VCaP (cell line): ENCODE data around the gene COPS4.
"Not testable (repeated sequence)": the region's sequence is repeated elsewhere in the genome, so short reads cannot be mapped to it uniquely, and the experiment has no call there.

ENCODE experiments used
- H3K27ac ChIP-seq: fragments of 450-650 bp; 2 replicates; pipeline ENCODE4 v1.5.1; 2017
- TF ChIP-seq, protein P1 (sequence below): fragments of 450-650 bp; conservative IDR thresholded peaks from 2 replicates; pipeline ENCODE4 v1.5.1; 2017; ENCODE audit warnings: mild to moderate bottlenecking, moderate library complexity

COPS4 gene

DNA sequence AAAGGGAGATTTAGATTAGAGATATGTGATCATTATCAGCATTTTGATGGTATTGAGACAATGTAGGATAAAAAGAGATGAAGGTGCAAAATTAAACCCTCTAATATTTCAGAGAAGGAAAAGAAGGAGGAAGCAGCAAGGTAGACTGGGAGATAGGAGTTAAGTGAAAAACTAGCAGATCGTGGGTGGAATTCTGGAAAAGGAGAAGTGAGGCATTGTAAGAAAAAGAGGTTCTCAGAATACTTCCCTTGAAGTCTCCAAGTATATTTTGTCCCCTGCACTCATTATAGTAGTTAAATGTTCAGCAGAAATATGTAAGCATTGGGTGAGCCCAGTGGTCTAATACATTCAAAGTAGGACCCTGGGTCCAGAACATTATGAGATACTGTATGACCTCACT is 30.3 kb downstream of the COPS4 start:
- TF ChIP-seq, protein P1, sequence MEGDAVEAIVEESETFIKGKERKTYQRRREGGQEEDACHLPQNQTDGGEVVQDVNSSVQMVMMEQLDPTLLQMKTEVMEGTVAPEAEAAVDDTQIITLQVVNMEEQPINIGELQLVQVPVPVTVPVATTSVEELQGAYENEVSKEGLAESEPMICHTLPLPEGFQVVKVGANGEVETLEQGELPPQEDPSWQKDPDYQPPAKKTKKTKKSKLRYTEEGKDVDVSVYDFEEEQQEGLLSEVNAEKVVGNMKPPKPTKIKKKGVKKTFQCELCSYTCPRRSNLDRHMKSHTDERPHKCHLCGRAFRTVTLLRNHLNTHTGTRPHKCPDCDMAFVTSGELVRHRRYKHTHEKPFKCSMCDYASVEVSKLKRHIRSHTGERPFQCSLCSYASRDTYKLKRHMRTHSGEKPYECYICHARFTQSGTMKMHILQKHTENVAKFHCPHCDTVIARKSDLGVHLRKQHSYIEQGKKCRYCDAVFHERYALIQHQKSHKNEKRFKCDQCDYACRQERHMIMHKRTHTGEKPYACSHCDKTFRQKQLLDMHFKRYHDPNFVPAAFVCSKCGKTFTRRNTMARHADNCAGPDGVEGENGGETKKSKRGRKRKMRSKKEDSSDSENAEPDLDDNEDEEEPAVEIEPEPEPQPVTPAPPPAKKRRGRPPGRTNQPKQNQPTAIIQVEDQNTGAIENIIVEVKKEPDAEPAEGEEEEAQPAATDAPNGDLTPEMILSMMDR: no peak
- no peak overlapping the region for H3K27ac ChIP-seq

DNA sequence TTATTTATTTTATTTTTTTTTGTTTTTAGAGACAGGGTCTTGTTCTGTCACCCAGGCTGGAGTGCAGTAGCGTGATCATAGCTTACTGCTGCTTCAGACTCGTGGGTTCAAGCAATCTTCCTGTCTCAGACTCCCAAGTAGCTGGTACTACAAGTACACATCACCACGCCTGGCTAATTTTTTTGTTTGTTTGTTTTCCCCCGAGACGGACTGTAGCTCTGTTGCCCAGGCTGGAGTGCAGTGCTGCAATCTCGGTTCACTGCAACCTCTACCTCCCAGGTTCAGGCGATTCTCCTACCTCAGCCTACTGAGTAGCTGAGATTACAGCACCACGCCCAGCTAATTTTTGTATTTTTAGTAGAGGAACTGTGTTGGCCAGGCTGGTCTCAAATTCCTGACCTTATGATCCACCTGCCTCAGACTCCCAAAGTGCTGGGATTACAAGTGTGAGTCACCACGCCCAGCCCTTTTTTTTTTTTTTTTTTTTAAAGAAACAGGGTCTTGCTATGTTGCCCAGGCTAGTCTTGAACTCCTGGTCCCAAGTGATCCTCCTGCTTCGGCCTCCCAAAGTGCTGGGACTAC is 32.2 kb downstream of the COPS4 start:
- no peak overlapping the region for H3K27ac ChIP-seq
- TF ChIP-seq, protein P1: no peak

DNA sequence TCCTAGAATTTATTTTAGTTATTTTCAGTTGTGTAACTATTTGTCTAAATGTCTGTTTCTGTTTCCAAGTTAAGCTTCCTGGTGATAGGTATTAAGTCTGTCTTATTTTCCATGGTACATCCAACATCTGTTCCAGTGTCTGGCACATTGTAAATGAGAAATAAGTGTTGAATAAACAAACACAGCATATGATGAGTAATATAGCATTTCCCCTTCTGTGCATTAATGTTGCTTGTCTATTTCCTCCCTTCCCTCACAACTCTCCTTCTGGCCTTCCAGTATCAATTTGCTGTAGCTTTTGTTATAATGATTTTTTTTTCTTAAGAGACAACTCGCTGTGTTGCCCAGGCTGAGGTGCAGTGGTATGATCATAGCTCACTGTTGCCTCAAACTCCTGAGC is 36.1 kb downstream of the COPS4 start:
- TF ChIP-seq, protein P1: no peak
- no peak overlapping the region for H3K27ac ChIP-seq

DNA sequence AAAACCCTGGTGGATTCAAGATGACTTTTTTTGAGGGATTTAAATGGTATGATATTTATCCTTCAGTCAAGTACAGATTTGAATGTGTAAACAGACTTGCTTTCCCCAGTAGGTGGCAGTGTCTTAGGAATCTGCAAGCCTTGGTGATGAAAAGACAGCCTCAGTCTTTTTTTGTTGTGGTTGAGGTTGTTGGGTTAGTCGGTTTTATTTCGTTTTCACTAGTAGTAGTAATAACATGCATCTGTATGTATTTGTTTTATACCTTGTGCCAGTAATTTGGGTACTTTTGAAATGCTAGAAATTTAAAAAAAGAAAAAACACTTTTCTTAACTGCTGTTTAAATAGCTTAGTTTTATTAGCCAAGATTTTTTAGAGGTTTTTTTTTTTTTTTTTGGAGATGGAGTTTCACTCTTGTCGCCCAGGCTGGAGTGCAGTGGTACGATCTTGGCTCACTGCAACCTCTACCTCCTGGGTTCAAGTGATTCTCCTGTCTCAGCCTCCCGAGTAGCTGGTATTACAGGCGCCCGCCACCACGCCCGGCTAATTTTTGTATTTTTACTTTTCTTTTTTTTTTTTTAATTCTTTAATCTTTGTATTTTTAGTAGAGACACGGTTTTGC is 39.2 kb downstream of the COPS4 start:
- no peak overlapping the region for H3K27ac ChIP-seq
- TF ChIP-seq, protein P1: peak; percentile 91

DNA sequence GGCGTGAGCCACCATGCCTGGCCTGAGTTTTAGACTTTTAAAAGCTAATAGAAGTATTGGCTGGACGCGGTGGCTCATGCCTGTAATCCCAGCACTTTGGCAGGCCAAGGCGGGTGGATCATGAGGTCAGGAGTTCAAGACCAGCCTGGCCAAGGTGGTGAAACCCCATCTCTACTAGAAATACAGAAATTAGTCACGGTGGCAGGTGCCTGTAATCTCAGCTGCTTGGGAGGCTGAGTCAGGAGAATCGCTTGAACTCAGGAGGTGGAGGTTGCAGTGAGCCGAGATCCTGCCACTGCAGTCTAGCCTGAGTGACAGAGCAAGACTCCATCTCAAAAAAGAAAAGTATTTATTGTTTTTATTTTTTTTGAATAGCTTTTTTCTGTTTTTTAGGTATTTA is 39.8 kb downstream of the COPS4 start:
- not testable (repeated sequence) for H3K27ac ChIP-seq

DNA sequence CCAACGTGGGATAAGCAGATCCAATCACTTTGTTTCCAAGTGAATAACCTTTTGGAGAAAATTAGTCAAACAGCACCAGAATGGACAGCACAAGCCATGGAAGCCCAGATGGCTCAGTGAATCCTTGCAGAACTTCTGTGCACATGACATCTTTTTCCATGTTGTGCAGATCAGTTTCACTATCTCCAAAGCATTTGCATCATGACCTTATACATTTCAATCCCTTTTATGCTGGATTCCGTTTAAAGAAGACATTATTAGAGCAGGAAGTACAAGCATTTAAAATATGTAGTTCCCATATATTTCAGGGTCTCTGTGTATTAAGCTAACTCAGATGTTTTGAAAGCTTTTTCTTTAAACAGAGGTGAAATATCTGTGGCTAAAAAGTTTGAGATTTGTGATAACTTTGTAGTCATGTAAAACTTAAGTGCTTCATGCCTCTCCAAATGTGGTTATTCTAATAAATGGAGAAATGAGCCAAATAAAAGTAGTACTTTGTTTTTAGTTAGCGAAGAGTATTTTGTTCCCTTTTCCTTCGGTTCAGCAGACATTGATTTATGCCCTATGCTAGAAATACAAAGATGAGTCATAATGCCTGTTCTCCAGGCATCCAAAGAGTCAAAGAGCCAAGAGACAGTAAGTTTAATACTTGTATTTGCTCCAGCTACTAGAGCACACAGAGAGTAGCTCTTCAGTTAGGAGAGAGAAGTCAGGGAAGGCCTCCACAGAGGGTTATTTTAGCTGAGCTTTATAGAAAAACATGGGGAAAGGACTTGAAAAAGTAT is 40.5 kb downstream of the COPS4 start:
- TF ChIP-seq, protein P1: no peak
- no peak overlapping the region for H3K27ac ChIP-seq

DNA sequence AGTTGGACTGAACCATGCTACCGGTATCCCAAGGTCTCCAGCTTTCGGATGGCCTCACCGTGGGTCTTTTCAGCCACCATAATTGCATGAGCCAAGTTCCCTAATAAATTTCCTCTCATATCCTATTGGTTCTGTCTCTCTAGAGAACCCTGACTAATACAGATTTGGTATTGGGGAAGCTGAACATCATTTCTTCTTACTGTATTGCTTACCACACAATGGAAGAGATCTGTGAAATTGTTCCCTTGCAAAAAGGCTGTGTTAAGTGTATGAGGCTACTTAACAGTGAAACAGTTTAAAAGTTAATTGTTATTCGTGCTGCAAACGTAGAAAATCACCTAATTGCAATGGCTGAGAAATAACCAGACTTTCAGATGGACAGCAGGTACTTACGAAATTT is 45.6 kb downstream of the COPS4 start:
- TF ChIP-seq, protein P1: no peak
- no peak overlapping the region for H3K27ac ChIP-seq

DNA sequence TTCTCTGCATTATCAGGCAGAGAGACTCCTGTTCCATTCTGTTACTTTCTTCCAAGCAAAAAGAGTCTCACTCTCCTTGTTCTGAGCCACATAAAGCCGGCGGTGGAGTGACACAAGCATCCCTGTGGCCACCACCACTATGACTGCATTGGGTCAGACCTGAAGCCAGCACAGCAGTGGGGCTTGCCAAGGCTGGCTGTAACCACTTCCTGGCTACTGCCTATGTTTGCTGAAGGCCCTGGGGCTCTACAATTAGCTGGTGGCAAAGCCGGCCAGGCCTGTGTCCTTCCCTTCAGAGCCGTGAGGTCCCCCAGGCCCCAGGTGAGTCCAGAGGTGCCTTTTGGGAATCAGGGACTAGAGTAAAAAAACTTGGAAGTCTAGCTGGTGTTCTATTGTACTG is 47.8 kb downstream of the COPS4 start:
- TF ChIP-seq, protein P1: no peak
- H3K27ac ChIP-seq: no peak overlapping the region
